HG03175 (cell line): ENCODE data around the gene PRX.
"Not testable (repeated sequence)": the region's sequence is repeated elsewhere in the genome, so short reads cannot be mapped to it uniquely, and the experiment has no call there.

ENCODE experiments used
- ATAC-seq: cut with Tn5 transposase; IDR thresholded peaks from one replicate; pipeline ENCODE4 v1.9.1; 2021; ENCODE audit warnings: mild to moderate bottlenecking, moderate library complexity; ENCODE audit not compliant: unreplicated experiment

Gene PRX

DNA sequence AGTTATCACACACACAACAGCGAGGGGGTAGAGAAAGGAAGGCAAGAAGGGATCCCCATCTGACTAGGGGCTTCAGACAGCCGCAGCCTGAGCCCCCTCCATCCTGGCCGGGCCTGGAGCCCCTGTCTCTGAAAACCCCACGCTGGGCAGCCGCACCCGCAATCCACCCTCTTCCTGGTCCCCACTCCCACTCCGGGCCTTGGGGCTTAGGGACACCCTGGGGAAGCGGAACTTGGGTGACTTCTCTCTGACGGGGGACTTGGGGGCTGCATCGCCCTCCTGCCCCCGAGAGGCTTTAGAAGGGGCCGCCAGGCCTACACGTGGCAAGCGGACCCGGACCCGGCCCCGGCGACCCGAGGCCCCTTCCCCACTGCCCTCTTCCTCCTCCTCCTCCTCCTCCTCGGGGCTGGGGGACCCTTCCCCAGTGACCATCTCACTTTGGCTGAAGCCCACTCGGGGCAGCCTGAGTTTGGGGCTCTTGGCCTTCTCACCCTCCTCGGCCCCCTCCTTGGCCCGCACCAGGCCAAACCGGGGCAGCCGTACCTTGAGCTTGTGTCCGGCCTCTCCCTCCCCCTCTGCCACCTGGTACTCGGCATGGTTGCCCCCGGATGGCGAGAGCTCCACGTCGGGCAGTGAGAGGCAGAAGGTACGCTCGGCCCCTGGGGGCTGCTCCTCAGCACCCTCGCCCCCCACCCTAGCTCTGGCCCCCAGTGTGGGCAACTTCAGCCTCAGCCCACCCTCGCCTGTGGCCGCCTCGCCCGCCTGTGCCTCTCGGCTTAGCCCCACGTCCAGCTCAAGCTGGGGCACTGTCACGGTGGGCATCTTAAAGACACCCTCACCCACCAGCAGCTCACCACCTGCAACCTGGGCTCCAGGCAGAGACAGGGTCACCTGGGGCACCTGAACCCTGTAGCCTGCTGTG is 19.0 kb downstream of the PRX start:
- ATAC-seq = no peak

DNA sequence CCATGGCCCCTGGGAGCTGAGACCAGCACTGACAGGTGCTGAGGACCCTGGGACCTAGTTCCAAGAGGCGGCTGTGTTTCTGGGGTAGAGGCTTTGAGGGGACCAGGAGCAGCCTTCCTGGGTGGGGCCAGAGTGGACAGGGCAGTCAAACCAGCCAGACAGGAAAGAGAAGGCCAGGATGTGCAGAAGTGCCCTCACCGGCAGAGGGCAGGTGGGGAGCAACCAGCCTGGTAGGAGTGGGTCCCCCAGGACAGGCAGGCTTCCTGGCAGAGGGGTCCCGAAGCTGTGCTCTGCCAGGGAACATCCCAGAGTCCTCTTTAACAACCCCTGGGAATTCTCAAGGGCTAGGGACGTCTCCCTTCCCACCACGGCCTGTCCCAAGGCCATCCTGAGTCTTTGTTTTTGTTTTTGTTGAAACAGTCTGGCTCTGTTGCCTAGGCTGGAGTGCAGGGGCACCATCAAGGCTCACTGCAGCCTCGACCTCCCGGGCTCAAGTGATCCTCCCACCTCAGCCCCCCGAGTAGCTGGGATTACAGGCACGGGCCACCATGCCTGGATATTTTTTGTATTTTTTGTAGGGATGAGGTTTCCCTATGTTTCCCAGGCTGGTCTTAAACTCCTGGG is 20.2 kb downstream of the PRX start:
- no peak for ATAC-seq

DNA sequence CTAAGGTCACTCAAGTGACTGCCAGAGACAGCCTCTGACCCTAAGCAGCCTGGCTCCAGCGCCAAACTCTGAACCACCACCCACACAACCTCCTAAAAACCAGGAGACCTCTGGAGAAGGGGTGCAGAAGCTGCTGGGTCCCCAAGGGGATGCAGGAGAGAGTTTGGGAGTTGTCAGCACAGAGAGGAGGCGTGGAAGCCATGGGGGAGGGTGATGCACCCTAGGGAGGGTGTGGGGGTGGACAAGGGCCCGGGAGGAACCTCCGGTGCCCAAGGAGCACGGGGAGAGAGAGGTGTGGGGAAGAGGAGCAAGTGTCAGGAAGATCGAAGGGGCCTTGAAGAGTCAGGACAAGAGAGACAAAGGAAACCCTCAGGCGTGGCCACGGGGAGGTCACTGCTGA is 21.1 kb downstream of the PRX start:
- ATAC-seq = no peak

DNA sequence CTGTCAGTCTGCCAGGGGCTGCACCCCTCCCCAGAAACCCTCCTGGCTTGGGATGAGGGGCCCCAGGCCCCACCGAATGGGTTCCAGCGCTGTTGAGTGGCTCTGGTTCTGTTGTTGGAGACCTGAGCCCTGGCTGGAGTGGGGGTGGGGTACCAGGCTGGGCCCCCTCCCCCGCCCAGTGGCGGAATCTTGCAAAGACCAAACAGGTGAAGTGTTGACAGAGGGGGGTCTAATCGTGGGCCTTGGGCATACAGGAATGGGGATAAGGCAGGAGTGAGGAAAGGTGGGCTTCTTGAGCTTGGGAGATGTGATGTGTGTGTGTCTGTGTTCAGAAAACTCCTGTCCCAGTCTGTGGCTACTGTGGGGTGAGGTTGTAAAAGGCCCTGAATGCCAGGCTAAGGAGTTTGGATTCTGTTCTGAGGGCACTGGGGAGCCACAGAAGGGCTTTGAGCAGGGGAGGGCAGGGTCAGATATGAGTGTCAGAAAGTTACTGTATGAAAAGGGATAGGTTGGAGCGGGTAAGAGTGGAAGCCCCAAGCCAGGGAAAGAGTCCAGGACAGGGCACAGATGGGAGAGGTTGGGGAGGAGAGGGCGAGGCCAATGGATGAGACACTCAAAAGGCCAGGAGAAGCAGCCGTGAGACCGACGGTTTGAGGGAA is 23.0 kb downstream of the PRX start, which contains the start of gene HIPK4:
HIPK4 (minus strand) TSS at position 98 of the 659 bp plus-strand sequence. CDS start 279 bp downstream, outside the sequence.
- ATAC-seq = no peak

DNA sequence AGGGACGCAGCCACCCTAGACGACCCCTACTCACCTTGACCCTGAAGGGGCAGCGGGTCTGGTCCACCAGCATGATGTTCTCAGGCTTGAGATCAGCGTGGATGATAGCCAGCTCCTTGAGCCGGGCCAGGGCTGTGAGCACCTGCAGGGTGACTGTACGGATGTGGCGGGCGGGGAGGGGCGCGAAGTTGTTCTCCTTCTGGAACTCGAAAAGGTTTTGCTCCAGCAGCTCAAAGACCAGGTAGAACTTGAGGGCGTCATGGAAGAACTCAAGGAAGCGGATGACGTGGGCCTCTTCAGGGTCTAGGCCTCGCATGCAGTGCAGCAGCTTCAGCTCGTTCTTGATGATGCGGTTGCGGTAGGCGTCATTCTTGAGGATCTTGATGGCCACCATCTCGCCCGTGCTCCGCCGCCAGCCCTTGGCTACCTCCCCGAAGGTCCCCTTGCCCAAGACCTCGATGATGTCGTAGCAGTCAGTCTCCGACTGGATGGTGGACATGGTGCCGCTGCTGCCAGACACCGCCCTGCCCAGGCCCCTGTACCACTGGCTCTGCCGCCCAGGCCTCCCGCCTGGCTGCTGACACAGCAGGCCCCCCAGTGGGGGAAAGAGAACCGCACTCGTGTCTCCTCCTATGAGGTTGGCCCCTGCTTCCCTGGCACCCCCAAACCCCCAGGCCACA is 23.6 kb downstream of the PRX start:
- ATAC-seq = no peak

DNA sequence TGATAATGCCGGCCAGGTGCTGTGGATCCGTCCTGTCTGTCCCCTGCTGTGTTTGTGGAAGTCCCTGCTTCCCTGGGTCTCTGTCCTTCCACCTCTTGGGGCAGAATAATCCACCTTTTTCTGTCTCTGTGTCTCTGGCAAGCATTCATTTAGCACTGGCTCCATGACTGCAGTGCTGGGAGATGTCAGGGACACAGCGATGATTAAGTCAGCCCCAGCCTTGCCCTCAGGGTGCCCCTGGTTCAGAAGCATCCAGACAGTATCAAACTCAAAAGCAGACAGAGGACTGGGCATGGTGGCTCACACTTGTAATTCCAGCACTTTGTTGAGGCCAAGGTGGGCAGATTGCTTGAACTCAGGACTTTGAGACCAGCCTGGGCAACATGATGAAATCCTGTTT is 24.7 kb downstream of the PRX start:
- no peak for ATAC-seq

DNA sequence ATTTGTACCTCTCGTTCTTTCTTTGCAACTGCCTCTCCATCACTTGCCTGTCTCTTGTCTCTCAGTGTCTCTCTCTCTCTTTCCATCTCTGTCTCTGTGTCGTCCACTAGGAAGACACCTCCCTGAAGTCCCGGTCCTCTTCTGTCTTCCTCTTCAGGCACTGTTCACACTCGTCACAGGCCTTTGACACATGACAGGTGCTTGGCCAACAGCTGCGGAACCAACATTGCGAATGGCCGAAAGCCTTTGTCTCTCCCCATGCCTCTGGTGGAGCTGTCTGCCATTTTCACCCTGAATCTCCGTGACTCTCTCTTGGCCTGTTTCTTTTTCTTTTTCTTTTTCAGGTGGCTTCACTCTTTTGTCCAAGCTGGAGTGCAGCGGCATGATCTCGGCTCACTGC is 26.0 kb downstream of the PRX start:
- no peak for ATAC-seq

DNA sequence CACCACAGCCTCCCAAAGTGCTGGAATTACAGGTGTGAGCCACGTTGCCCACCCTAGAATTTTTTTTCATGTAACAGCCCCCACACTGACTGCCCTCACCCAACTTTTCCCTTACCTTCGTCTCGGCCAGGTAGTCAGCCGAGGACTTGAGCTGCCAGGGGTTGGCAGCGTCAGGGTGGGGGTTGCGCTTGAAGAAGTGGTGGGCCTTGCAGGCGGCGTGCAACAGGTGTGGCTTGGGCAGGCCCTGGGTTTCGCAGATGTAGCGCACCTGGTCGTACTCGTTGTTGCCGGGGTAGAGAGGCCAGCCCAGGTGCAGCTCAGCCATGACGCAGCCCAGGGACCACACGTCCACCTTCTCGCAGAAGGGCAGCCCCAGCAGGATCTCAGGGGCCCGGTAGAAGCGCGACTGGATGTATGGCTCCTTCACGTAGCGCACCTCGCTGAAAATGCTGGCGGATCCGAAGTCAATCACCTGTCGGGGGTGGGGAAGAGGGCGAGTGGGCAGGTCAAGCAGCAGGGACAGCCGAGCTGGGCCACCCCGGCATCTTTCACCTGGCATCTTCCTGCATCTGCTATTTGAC is 29.4 kb downstream of the PRX start:
- ATAC-seq = no peak

DNA sequence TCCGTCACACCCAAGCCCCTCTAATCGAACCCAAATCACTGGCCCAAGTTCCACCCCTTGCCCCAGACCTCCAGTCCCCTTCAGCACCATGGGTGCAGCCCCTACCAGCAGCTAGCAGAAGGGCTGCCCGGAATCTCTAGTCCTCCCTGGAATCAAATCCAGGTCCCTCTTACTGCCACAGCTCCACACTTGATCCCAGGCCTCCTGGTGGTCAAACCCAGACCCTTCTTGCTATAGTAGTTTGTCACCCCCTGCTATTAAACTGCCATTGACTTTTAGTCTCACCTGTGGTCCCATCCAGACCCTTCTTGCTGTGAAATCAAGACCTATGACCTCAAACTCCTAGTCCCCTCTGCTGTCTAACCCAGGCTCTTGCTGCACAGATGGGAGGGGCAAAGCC is 31.9 kb downstream of the PRX start:
- no peak for ATAC-seq

DNA sequence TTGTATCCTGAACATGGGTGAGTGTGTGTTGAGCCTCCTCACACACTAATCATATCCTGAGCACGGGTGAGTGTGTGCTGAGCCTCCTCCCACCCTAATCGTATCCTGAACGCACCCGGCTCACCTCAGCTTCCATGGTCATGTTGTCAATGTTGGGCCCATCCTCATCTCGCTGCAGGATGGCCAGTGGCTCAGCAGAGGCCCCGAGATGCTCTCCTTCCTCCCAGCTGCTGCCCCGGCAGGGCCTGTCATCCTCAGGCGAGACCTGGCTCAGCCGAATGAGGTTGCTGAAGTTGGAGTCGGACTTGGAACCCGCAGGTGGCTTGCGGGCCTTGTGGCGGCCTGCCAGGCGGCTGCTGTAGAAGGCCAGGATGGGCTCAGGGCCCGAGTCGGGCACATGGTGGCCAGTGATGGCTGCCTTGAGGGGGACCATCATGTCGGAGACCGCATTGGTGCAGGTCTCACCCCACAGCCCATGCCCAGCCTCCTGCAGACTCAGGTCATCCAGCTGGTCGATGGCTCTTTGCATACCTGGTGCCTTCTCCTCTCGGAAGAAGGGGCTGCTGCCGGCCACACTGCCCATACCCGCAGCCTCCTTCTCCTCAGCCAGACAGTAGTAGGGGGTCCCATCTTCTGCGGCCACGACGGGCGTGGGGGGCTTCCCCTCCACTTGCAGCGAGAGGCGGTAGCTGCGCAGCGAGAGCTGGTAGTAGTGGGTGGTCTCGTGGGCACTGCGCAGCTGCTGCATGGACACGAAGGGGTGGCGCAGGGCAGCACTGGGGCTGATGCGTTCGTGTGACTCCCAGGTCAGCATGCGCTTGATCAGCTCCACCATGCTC is 32.8 kb downstream of the PRX start:
- no peak for ATAC-seq

DNA sequence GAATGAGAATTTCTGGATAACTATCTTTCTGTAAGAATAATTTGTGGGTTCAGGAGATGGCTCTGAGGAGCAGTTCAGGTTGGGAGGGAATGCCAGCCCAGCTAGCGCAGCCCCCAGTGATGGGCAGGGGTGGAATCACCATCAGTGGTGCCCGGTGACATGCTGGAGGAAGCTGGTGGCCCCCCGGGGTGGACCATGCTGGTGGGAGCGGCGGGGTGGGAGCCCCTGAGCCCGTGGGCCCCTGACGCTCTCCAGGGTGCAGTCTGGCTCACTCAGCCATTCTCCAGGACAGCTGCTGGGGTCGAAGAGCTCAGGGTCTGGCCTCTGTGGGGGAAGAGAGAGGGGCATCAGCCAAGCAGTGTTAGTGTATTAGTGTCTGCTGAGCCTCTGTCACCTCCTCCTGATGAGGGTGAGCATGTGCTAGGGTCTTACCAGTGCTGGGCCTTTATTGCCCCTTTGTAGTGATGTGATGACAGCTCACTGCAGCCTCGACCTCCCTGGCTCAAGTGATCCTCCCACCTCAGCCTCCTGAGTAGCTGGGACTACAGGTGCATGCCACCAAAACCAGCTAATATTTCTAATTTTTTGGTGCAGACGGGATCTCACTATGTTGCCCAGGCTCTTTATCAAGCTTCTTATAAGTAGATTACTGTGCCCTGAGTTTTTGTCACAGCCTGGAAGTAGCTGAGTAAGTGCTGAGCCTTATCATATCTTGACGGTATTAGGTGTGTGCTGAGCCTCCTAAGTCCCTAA is 33.6 kb downstream of the PRX start:
- no peak for ATAC-seq

DNA sequence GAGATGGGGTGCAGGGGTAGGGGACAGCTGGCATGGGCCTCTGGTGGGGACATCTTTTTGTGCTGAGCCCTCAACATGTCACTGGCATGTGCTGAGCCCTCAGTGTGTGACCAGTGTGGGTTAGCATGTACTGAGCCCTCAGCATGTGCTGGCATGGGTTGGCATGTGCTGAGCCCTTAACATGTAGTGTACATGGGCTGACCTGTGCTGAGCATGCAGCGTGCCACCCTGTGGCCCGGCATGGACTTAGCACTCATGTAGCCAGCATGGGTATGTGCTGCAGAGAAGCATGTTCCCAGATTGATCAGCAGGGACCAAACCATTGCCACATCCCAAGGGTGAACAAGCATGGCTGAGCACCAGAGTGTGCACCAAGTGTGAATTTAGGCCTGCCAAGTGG is 34.7 kb downstream of the PRX start:
- no peak for ATAC-seq

DNA sequence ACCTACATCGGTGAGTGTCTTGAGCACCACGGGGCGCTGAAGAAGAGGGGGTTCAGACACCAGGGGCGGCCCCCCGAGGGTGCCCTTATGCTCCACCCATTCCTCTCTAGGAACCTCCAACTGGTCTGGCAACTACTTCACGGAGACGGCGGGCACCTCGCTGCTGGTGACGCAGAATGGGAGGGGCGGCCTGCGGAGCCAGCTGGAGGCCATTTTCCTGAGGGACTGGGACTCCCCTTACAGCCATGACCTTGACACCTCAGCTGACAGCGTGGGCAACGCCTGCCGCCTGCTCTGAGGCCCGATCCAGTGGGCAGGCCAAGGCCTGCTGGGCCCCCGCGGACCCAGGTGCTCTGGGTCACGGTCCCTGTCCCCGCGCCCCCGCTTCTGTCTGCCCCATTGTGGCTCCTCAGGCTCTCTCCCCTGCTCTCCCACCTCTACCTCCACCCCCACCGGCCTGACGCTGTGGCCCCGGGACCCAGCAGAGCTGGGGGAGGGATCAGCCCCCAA is 35.2 kb downstream of the PRX start:
- no peak for ATAC-seq

DNA sequence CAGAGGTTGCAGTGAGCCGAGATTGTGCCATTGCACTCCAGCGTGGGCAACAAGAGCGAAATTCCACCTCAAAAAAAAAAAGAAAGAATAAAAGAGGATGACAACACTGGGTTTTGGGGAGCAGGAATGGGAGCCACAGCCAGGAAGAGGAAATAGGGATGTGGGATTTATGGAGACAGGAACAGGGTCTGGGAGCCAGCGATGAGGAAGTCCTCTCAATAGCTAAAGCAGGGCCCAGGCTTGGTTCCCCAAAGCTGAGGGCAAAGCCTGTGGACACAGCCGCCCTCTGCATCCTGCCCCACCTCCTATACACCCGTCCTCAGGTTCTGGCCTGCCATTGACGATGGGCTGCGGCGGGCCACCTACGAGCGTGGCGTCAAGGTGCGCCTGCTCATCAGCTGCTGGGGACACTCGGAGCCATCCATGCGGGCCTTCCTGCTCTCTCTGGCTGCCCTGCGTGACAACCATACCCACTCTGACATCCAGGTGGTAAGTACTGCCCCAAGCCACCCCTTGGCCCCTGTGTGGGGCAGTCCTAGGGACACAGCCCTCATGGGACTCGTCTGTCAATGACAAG is 36.8 kb downstream of the PRX start:
- no peak for ATAC-seq

DNA sequence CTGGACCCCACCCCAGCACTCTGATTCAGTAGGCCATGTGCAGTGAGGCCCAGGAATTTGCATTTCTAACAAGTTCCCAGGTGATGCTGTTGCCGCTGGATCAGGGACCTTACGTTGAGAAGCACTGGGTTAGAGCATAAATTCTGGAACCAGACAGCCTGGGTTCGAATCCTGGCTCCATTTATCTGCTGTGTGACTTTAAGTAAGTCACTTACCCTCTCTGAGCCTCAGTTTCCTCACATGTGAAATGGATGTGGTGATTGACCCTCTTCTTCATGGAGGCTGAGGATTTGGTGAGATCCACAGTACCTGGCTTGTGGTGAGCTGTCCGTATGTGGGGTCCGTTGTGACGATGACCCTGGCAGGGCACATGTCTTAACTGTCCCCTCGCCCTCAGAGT is 39.1 kb downstream of the PRX start:
- ATAC-seq = no peak

DNA sequence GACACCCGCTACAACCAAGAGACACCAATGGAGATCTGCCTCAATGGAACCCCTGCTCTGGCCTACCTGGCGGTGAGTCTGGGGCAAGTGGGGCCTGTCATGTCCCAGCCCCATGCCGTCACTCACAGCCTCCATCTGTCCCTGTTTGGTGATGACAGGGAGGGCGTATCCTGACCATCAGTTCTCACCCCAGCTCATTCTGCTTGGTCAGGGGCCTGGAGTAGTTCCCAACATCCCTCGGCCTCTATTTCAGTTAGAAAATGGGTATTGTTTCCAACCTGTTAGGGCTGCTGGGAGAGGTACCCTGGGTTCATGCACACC is 41.4 kb downstream of the PRX start:
- ATAC-seq = no peak

DNA sequence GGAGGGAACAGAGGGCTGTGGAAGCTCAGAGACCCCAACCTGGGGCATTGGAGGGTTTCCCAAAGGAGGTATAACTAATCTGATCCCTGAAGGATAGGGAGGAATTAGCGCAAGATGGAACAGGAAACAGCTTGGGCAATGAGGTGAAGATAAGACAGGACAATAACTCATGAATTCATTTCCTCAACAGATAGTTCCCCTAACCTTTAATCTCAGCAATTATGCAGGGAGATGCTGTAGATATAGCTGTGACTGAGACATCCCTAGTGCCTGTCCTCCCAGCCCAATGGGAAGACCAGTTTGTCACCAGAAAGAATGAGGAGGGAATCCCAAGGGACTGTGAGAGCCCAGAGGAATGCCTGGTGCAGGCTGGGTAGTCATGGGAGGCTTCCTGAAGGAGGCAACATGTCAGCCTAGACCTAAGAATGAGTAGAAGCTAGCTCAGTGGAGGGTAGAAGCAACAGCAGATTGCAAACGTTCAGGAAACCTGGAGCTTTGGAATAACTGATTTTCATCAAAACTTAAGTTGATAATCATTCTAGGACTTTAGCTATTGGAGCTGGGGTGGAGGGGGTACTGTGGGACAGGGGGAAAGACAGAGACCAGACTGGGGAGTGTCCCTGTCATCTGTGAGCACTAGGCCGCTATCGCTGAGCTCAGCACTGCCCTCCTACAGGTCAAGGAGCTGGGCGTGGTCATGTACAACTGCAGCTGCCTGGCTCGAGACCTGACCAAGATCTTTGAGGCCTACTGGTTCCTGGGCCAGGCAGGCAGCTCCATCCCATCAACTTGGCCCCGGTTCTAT is 42.0 kb downstream of the PRX start:
- no peak for ATAC-seq

DNA sequence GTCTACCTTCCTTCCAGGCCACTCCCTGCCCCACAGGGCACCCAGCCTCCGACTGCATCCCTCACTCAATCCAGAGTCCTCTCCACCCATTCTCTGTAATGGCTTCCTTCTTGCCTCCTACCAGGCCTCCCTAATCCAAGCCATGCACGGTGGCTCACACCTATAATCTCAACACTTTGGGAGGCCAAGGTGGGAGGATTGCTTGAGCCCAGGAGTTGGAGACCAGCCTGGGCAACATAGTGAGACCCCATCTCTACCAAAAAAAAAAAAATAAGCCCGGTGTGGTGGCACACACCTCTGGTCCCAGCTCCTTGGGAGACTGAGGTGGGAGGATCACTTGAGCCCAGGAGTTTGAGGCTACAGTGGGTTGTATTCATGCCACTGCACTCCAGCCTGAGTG is 42.9 kb downstream of the PRX start:
- ATAC-seq = not testable (repeated sequence)
